Lower lobe of right lung (tissue), 2 donors: Measurements from ENCODE around the gene KIF6. TPM values are rescaled to one million over a fixed set of nuclear protein-coding genes. Genes with fewer than 3 reads are reported as not detected.
"Not testable (repeated sequence)": the region's sequence is repeated elsewhere in the genome, so short reads cannot be mapped to it uniquely, and the experiment has no call there.

Experiments
- ATAC-seq, 2 donors: fragments of 200-7000 bp; cut with Tn5 transposase; one replicate each; pipeline ENCODE4 v1.9.1; 2020 to 2022; ENCODE audit warnings: mild to moderate bottlenecking in 2 of 2, moderate library complexity in 2 of 2
- DNase-seq: peaks from one replicate; pipeline ENCODE4 v3.0.0-alpha.2; 2020
- H3K27ac ChIP-seq: fragments of 200-600 bp; one replicate; pipeline ENCODE4 v1.8.0; 2022
- H3K27me3 ChIP-seq: fragments of 200-600 bp; one replicate; pipeline ENCODE4 v1.8.0; 2022; ENCODE audit warnings: low read depth
- H3K36me3 ChIP-seq: fragments of 200-600 bp; one replicate; pipeline ENCODE4 v1.8.0; 2022; ENCODE audit warnings: mild to moderate bottlenecking
- H3K4me1 ChIP-seq: fragments of 200-600 bp; one replicate; pipeline ENCODE4 v1.8.0; 2022
- H3K4me3 ChIP-seq: fragments of 200-600 bp; one replicate; pipeline ENCODE4 v1.8.0; 2022; ENCODE audit warnings: mild to moderate bottlenecking
- H3K9me3 ChIP-seq: fragments of 200-600 bp; one replicate; pipeline ENCODE4 v1.8.0; 2022
- CTCF ChIP-seq: fragments of 200-600 bp; IDR thresholded peaks from one replicate; pipeline ENCODE4 v1.8.0; 2022; ENCODE audit warnings: antibody characterized with exemption, mild to moderate bottlenecking
- intact Hi-C: fragments of 100-400 bp; cut with DNase I; formaldehyde crosslinking; loops from one replicate; pipeline ENCODE4 v1.11.0; 2022
- total RNA-seq: library from RNA; stranded (reverse); fragmentation: NEBNext Ultra II Directional; extraction: Animal tissue kit (Norgen Biotek cat#: 25700); gene quantifications from one replicate; pipeline ENCODE4 v1.2.1, GENCODE V29; 2021
- donor health status: DM: no; HTN: yes; CAD: no; lungs with severe emphysema.

Gene KIF6
- total RNA-seq, 1 donor from 2014 or later = 2.5 TPM

- no peak for DNase-seq
- intact Hi-C loops = no loop called here
- Histone ChIP-seq H3K9me3 (no peaks in the 10 kb centered on the region), H3K4me1 (peaks cover 26% of the 10 kb centered on the region), H3K27ac (no peak overlapping the region), H3K27me3 (no peaks in the 10 kb centered on the region), H3K4me3 (no peak overlapping the region), H3K36me3 (no peaks in the 10 kb centered on the region)
- no peak for TF ChIP-seq CTCF
- no peak for ATAC-seq
Measured at GRCh38 chr6:39518221-39518620, 207.0 kb downstream of the KIF6 start.

- no peaks in the 10 kb centered on the region for H3K9me3 ChIP-seq
- DNase-seq (no peak), ATAC-seq (no peak)
- H3K36me3 ChIP-seq = no peaks in the 10 kb centered on the region
- no peak overlapping the region for H3K4me3 ChIP-seq
- no peaks in the 10 kb centered on the region for H3K27me3 ChIP-seq
- no peak for TF ChIP-seq CTCF
- peaks cover 26% of the 10 kb centered on the region for H3K4me1 ChIP-seq
- intact Hi-C loops = no loop called here
- no peak overlapping the region for H3K27ac ChIP-seq
Measured at GRCh38 chr6:39517756-39518155, 207.5 kb downstream of the KIF6 start.

GRCh38 chr6:39516471-39516870, 208.7 kb downstream of the KIF6 start:
- no peak for TF ChIP-seq CTCF
- Histone ChIP-seq H3K4me3 (no peak overlapping the region), H3K36me3 (no peaks in the 10 kb centered on the region), H3K27me3 (no peaks in the 10 kb centered on the region), H3K9me3 (no peaks in the 10 kb centered on the region), H3K27ac (no peak overlapping the region), H3K4me1 (peaks cover 18% of the 10 kb centered on the region)
- DNase-seq (no peak), ATAC-seq (no peak)
- intact Hi-C loops = no loop called here

- TF ChIP-seq CTCF = no peak
- H3K27ac ChIP-seq = no peak overlapping the region
- intact Hi-C loops = no loop called here
- DNase-seq (no peak), ATAC-seq (no peak)
- peaks cover 13% of the 10 kb centered on the region for H3K4me1 ChIP-seq
- H3K36me3 ChIP-seq = no peaks in the 10 kb centered on the region
- H3K4me3 ChIP-seq = no peak overlapping the region
- no peaks in the 10 kb centered on the region for H3K27me3 ChIP-seq
- H3K9me3 ChIP-seq = no peaks in the 10 kb centered on the region
Measured at GRCh38 chr6:39515471-39515870, 209.7 kb downstream of the KIF6 start.

- Histone ChIP-seq H3K27ac (no peak overlapping the region), H3K9me3 (no peaks in the 10 kb centered on the region), H3K4me3 (no peak overlapping the region), H3K4me1 (peaks cover 13% of the 10 kb centered on the region), H3K27me3 (no peaks in the 10 kb centered on the region), H3K36me3 (no peaks in the 10 kb centered on the region)
- no peak for DNase-seq
- TF ChIP-seq CTCF = no peak
- no peak for ATAC-seq
- intact Hi-C loops = no loop called here
Measured at GRCh38 chr6:39515006-39515405, 210.2 kb downstream of the KIF6 start.

- H3K27me3 ChIP-seq, H3K4me3 ChIP-seq, intact Hi-C loops, H3K36me3 ChIP-seq, H3K27ac ChIP-seq, ATAC-seq, H3K9me3 ChIP-seq, DNase-seq, H3K4me1 ChIP-seq: not testable (repeated sequence)
Measured at GRCh38 chr6:39509831-39510230, 215.4 kb downstream of the KIF6 start.
